Nephron progenitor cell (in vitro differentiated cells): ENCODE measurements around the gene OSBP2.

Experiments used
- DNase-seq: peaks from one replicate; pipeline ENCODE4 v3.0.0; 2021
- H3K27ac Mint-ChIP-seq: 2 replicates; pipeline ENCODE4 v1.8.0; 2021; ENCODE audit warnings: mild to moderate bottlenecking, moderate library complexity, mixed read lengths
- H3K27me3 Mint-ChIP-seq: 2 replicates; pipeline ENCODE4 v1.8.0; 2021; ENCODE audit warnings: mild to moderate bottlenecking, low read depth, mixed read lengths; ENCODE audit not compliant: poor library complexity
- H3K36me3 Mint-ChIP-seq: 2 replicates; pipeline ENCODE4 v1.8.0; 2021; ENCODE audit warnings: low read depth, mixed read lengths
- H3K4me1 Mint-ChIP-seq: 2 replicates; pipeline ENCODE4 v1.8.0; 2021; ENCODE audit warnings: mixed read lengths
- H3K4me3 Mint-ChIP-seq: 2 replicates; pipeline ENCODE4 v1.8.0; 2021; ENCODE audit warnings: mild to moderate bottlenecking, moderate library complexity, mixed read lengths
- H3K9me3 Mint-ChIP-seq: 2 replicates; pipeline ENCODE4 v1.8.0; 2021; ENCODE audit warnings: mild to moderate bottlenecking, moderate library complexity, mixed read lengths
- TF ChIP-seq, protein P1 (sequence below): fragments of 200-600 bp; sonication (generic); IDR thresholded peaks from 2 replicates; pipeline ENCODE4 v1.5.0; 2021; ENCODE audit warnings: antibody characterized with exemption

The OSBP2 gene

DNA sequence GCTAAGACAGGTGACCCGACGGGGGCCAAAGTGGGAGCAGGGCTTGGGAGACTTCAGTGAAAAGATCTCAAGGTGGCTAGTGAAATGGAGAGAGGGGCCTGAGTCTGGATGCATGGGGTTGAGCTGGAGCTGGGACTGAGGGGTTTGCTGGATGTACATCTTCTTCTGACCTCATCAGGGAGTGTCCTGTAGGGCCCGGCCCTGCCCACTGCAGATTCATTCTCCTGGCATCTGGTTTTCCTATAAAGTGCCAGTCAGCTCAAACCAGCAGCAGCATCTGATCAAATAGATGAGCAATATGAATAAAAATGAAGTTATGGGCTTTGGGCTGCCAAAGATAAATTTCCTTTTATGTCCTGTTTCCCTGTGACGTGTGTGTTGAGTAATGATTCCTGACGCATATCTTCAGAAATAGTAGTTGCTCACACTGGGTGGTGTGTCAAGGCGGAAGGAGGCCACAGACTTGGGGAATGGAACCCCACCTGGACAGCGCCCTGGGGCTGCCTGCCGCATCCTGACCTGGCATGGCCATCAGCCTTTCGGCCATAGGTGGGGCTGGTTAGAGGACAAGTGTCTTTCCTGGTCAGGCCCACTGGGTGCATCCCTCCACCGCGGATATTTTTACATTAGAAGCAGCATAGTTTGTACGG lies 135.4 kb downstream of the OSBP2 start:
- H3K4me1 Mint-ChIP-seq, result no peaks in the 10 kb centered on the region
- H3K27ac Mint-ChIP-seq, result no peak overlapping the region
- no peaks in the 10 kb centered on the region for H3K36me3 Mint-ChIP-seq
- DNase-seq, result no peak
- TF ChIP-seq, protein P1, sequence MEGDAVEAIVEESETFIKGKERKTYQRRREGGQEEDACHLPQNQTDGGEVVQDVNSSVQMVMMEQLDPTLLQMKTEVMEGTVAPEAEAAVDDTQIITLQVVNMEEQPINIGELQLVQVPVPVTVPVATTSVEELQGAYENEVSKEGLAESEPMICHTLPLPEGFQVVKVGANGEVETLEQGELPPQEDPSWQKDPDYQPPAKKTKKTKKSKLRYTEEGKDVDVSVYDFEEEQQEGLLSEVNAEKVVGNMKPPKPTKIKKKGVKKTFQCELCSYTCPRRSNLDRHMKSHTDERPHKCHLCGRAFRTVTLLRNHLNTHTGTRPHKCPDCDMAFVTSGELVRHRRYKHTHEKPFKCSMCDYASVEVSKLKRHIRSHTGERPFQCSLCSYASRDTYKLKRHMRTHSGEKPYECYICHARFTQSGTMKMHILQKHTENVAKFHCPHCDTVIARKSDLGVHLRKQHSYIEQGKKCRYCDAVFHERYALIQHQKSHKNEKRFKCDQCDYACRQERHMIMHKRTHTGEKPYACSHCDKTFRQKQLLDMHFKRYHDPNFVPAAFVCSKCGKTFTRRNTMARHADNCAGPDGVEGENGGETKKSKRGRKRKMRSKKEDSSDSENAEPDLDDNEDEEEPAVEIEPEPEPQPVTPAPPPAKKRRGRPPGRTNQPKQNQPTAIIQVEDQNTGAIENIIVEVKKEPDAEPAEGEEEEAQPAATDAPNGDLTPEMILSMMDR, result no peak
- no peak overlapping the region for H3K4me3 Mint-ChIP-seq
- H3K9me3 Mint-ChIP-seq, result no peaks in the 10 kb centered on the region
- H3K27me3 Mint-ChIP-seq, result peaks cover 56% of the 10 kb centered on the region

DNA sequence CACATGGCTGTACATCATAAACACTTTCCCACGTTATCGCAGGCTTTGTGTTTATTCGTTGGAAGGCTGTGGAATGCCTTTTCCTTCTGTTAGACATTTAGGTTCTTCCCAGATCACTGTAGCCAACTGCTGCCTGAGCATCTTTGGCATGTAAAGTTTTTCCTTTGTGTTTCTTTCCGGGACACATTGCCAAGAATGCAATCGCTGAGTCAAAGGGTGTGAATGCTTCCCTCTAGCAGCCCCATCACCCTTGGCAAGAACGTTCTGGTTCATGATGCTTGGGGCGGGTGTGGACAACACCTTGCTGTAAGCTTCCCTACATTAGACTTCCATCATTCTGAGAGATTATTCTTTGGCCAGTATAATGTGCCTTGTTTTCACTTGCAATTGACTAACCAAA lies 136.2 kb downstream of the OSBP2 start:
- no peaks in the 10 kb centered on the region for H3K9me3 Mint-ChIP-seq
- H3K27me3 Mint-ChIP-seq, result peaks cover 47% of the 10 kb centered on the region
- H3K36me3 Mint-ChIP-seq, result no peaks in the 10 kb centered on the region
- TF ChIP-seq, protein P1, result no peak
- no peak overlapping the region for H3K4me3 Mint-ChIP-seq
- DNase-seq, result no peak
- no peaks in the 10 kb centered on the region for H3K4me1 Mint-ChIP-seq
- no peak overlapping the region for H3K27ac Mint-ChIP-seq

DNA sequence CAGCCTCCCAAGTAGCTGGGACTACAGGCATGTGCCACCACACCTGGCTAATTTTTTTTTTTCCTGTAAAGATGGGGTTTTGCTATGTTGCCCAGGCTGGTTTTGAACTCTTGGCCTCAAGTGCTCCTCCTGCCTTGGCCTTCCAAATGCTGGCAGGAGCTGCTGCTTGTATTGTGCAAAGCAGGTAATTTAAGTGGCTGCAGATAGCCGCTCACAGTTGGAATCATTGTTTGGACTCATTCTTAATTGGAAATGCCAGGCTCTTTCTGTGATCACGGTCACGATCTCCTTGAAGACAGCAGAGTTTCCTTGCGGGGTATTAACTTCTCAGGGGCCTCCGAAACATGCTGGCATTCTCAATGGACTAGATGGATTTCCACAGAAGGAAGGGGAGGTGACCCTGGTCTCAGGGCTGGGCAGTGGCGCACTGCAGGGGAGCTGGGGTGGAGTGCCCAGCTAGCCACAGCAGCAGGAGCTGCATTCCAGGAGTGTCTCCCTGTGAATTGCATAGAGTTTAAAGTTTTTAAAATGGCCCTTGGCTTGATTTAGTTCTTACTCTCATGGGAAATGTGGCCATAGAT lies 137.8 kb downstream of the OSBP2 start:
- Mint-ChIP-seq H3K4me3 (no peak overlapping the region), H3K36me3 (no peaks in the 10 kb centered on the region), H3K27me3 (peaks cover 48% of the 10 kb centered on the region), H3K9me3 (peaks cover under 1% of the 10 kb centered on the region), H3K4me1 (no peaks in the 10 kb centered on the region), H3K27ac (no peak overlapping the region)
- TF ChIP-seq, protein P1, result no peak
- no peak for DNase-seq

DNA sequence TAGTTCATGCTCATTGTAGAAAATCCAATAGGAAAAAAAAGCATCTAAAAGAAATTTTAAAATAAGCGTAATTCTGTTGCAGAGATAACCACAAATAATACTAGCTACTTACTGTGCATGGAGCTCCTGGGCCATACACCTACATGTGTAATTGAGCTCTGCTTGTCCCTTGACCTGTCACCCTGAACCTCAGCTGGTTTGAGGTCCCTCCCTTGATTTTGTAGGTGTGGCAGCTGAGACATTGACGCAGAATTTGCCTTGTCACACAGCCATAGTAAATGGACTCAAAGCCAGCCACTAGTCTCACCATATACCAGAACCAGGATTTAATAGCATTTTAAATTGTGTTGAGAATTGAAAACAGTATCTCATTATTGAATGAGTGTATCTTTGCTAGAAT lies 138.6 kb downstream of the OSBP2 start:
- Mint-ChIP-seq H3K36me3 (no peaks in the 10 kb centered on the region), H3K9me3 (peaks cover 9% of the 10 kb centered on the region), H3K4me1 (no peaks in the 10 kb centered on the region), H3K27ac (no peak overlapping the region), H3K4me3 (no peak overlapping the region), H3K27me3 (peaks cover 44% of the 10 kb centered on the region)
- TF ChIP-seq, protein P1, result no peak
- no peak for DNase-seq

DNA sequence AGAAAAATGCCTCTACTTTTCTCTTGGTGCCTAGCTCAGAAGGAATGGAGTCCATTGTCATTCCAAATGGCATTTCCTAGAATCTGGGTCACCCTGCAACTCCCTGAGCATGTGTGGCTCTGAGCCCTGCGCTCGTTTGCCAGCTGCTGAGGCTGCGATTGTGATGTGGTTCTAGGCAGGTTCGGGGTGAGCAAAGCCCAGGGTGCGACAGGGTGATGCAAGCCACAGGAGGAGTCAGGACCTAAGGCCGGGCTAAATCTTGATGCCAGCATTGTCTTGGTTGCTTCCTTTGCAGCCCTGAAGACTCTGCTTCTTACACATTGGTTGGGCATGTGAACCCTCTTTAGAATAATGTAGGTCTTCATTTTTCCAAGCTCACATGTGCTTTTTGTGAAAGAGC lies 142.9 kb downstream of the OSBP2 start:
- TF ChIP-seq, protein P1, result no peak
- peaks cover 12% of the 10 kb centered on the region for H3K9me3 Mint-ChIP-seq
- H3K36me3 Mint-ChIP-seq, result no peaks in the 10 kb centered on the region
- no peak for DNase-seq
- H3K27ac Mint-ChIP-seq, result no peak overlapping the region
- H3K4me1 Mint-ChIP-seq, result no peaks in the 10 kb centered on the region
- H3K27me3 Mint-ChIP-seq, result peaks cover 26% of the 10 kb centered on the region
- H3K4me3 Mint-ChIP-seq, result no peak overlapping the region

DNA sequence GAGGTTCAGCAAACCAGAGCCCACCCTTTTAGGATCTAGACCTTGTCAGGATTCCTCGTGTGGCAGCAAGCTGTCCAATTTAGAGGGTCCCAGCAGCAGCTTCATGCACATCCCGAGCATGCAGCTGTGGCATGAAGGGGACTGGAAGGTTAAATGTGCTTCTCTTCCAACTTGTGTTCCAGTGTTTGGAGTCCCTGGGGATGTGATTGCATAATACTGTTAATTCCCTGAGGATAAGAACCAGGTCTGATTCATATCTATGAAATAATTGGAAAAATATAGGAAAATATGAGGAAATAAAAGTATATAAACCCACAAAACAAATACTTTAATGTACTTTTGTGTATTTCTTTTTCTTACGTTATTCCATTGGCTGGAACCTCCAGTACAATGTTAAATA lies 143.4 kb downstream of the OSBP2 start:
- no peak for DNase-seq
- H3K4me1 Mint-ChIP-seq, result no peaks in the 10 kb centered on the region
- H3K27ac Mint-ChIP-seq, result no peak overlapping the region
- H3K9me3 Mint-ChIP-seq, result peaks cover 12% of the 10 kb centered on the region
- TF ChIP-seq, protein P1, result no peak
- peaks cover 22% of the 10 kb centered on the region for H3K27me3 Mint-ChIP-seq
- H3K36me3 Mint-ChIP-seq, result no peaks in the 10 kb centered on the region
- no peak overlapping the region for H3K4me3 Mint-ChIP-seq
